ENCODE results near the gene IRS2.

The IRS2 gene

GRCh38 chr13:109790942-109791605 lies 4.7 kb upstream of the IRS2 start:
- H3K79me2 ChIP-seq (ENCODE audit: insufficient read depth, low read depth), result no peaks in the 10 kb centered on the region
- no peaks in the 10 kb centered on the region for H3K36me3 ChIP-seq (ENCODE audit: insufficient read depth)
- peak overlapping the region; percentile 44; the same call in 1 of the 2 replicates for H2AFZ ChIP-seq (ENCODE audit: low read depth)
- H3K27me3 ChIP-seq (ENCODE audit: insufficient read depth, low read depth), result no peaks in the 10 kb centered on the region
- peak; percentile 33 for TF ChIP-seq CTCF (conservative IDR thresholded peaks at IDR 0.05; ENCODE audit: low read depth, low read length)
- H3K27ac ChIP-seq, result no peak overlapping the region
- H3K4me1 ChIP-seq (ENCODE audit: low read depth, poor library complexity, severe bottlenecking), result peaks cover 18% of the 10 kb centered on the region
- no peak overlapping the region for H3K9ac ChIP-seq
- H3K4me2 ChIP-seq, result no peak overlapping the region
- no peak overlapping the region for H3K4me3 ChIP-seq (IDR thresholded peaks at IDR 0.05; ENCODE audit: insufficient read depth, low read depth, low read length)
- no peaks in the 10 kb centered on the region for H4K20me1 ChIP-seq (ENCODE audit: insufficient read depth)

- H3K4me3 ChIP-seq (IDR thresholded peaks at IDR 0.05; ENCODE audit: insufficient read depth, low read depth, low read length), result no peak overlapping the region
- no peak for TF ChIP-seq CTCF (conservative IDR thresholded peaks at IDR 0.05; ENCODE audit: low read depth, low read length)
- H3K27ac ChIP-seq, result no peak overlapping the region
- H3K36me3 ChIP-seq (ENCODE audit: insufficient read depth), result no peaks in the 10 kb centered on the region
- H3K4me2 ChIP-seq, result no peak overlapping the region
- no peak overlapping the region for H3K9ac ChIP-seq
- no peak overlapping the region for H2AFZ ChIP-seq (ENCODE audit: low read depth)
- no peaks in the 10 kb centered on the region for H4K20me1 ChIP-seq (ENCODE audit: insufficient read depth)
- H3K27me3 ChIP-seq (ENCODE audit: insufficient read depth, low read depth), result no peaks in the 10 kb centered on the region
- no peaks in the 10 kb centered on the region for H3K79me2 ChIP-seq (ENCODE audit: insufficient read depth, low read depth)
- peaks cover 18% of the 10 kb centered on the region for H3K4me1 ChIP-seq (ENCODE audit: low read depth, poor library complexity, severe bottlenecking)
These were observed 3.7 kb upstream of the IRS2 start for GRCh38 chr13:109790086-109790485.

- no peak overlapping the region for H3K4me2 ChIP-seq
- no peaks in the 10 kb centered on the region for H3K36me3 ChIP-seq (ENCODE audit: insufficient read depth)
- H2AFZ ChIP-seq (ENCODE audit: low read depth), result no peak overlapping the region
- no peak overlapping the region for H3K4me3 ChIP-seq (IDR thresholded peaks at IDR 0.05; ENCODE audit: insufficient read depth, low read depth, low read length)
- no peaks in the 10 kb centered on the region for H3K27me3 ChIP-seq (ENCODE audit: insufficient read depth, low read depth)
- no peak for TF ChIP-seq CTCF (conservative IDR thresholded peaks at IDR 0.05; ENCODE audit: low read depth, low read length)
- no peaks in the 10 kb centered on the region for H4K20me1 ChIP-seq (ENCODE audit: insufficient read depth)
- H3K79me2 ChIP-seq (ENCODE audit: insufficient read depth, low read depth), result no peaks in the 10 kb centered on the region
- H3K4me1 ChIP-seq (ENCODE audit: low read depth, poor library complexity, severe bottlenecking), result peaks cover 18% of the 10 kb centered on the region
- H3K27ac ChIP-seq, result no peak overlapping the region
- H3K9ac ChIP-seq, result no peak overlapping the region
These were observed 2.9 kb upstream of the IRS2 start for GRCh38 chr13:109789262-109789661.

- Histone ChIP-seq H4K20me1 (ENCODE audit: insufficient read depth) (no peaks in the 10 kb centered on the region), H3K79me2 (ENCODE audit: insufficient read depth, low read depth) (no peaks in the 10 kb centered on the region), H3K27me3 (ENCODE audit: insufficient read depth, low read depth) (no peaks in the 10 kb centered on the region), H3K4me3 (IDR thresholded peaks at IDR 0.05; ENCODE audit: insufficient read depth, low read depth, low read length) (no peak overlapping the region), H3K27ac (no peak overlapping the region), H3K36me3 (ENCODE audit: insufficient read depth) (no peaks in the 10 kb centered on the region), H3K9ac (no peak overlapping the region), H3K4me2 (peak overlapping the region; percentile 45; the same call in 1 of the 2 replicates), H2AFZ (ENCODE audit: low read depth) (no peak overlapping the region), H3K4me1 (ENCODE audit: low read depth, poor library complexity, severe bottlenecking) (peaks cover 18% of the 10 kb centered on the region)
- TF ChIP-seq CTCF (conservative IDR thresholded peaks at IDR 0.05; ENCODE audit: low read depth, low read length), result no peak
These were observed 2.2 kb upstream of the IRS2 start for GRCh38 chr13:109788372-109789111.

Measured in KMS-11 (cell line).